ENCODE measurements around the gene WNT3A. TPM values are rescaled to one million over a fixed set of nuclear protein-coding genes. Genes with fewer than 3 reads are reported as not detected.

Gene WNT3A
- total and polyA plus RNA-seq, 9 of the 15 experiments (the other 6 are each of a cell fraction or from before 2014, with no cell fraction given) = not detected

DNA sequence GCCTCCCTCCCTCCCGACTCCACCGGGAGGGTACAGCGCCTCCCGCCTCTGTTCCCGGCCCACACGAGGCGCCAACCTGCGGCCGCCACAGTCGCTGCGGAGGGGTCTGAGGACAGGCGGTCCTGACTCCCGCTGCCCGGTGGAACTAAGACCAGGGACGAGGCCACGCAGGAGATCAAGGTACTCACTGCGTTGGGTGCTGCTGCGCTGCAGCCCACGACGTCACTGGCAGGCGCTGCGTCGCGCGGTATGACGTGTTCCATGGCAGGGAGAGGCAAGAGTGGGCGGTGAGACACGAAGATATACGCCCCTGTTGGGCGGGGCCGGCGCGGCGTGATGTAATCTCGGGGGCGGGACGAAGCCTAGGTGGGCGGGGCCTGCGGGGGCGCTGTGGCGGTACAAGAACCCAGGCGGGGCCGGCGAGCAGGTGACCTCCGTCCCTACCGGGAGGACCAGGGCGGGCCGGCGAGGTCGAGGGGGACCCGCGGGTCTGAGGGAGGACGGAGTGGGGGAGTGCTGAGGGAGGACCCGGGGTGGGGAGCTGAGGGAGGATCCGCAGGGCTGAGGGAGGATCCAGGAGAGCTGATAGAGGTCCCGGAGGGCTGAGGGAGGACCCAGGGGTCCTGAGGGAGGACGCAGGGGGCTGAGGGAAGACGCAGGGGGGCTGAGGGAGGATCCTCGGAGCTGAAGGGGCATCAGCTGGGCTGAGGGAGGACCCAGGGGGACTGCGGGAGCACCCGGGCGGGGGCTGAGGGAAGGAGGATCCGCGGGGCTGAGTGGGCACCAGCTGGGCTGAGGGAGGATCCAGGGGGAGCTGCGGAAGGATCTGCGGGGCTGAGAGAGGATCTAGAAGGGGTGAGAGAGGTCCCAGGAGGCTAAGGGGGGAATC is 102.5 kb downstream of the WNT3A start, which contains the start of gene MRPL55 (continued):
- no peak for TF ChIP-seq RUNX1 (IDR thresholded peaks at IDR 0.05; ENCODE audit: low read depth)
- TF ChIP-seq, protein P1, sequence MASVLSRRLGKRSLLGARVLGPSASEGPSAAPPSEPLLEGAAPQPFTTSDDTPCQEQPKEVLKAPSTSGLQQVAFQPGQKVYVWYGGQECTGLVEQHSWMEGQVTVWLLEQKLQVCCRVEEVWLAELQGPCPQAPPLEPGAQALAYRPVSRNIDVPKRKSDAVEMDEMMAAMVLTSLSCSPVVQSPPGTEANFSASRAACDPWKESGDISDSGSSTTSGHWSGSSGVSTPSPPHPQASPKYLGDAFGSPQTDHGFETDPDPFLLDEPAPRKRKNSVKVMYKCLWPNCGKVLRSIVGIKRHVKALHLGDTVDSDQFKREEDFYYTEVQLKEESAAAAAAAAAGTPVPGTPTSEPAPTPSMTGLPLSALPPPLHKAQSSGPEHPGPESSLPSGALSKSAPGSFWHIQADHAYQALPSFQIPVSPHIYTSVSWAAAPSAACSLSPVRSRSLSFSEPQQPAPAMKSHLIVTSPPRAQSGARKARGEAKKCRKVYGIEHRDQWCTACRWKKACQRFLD (CRISPR knock-in tag; IDR thresholded peaks at IDR 0.05) = peak; percentile 70
- TF ChIP-seq MYBL2 (IDR thresholded peaks at IDR 0.05; ENCODE audit: low read depth) = no peak
- TF ChIP-seq MYBL2 (CRISPR knock-in tag; IDR thresholded peaks at IDR 0.05; ENCODE audit: borderline replicate concordance) = no peak
- TF ChIP-seq, protein P2, sequence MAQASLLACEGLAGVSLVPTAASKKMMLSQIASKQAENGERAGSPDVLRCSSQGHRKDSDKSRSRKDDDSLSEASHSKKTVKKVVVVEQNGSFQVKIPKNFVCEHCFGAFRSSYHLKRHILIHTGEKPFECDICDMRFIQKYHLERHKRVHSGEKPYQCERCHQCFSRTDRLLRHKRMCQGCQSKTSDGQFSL (CRISPR knock-in tag; IDR thresholded peaks at IDR 0.05) = peak; percentile 60; the same call in 1 of the 2 replicates
- TF ChIP-seq, protein P2 (tag; IDR thresholded peaks at IDR 0.05) = no peak
- TF ChIP-seq, protein P3, sequence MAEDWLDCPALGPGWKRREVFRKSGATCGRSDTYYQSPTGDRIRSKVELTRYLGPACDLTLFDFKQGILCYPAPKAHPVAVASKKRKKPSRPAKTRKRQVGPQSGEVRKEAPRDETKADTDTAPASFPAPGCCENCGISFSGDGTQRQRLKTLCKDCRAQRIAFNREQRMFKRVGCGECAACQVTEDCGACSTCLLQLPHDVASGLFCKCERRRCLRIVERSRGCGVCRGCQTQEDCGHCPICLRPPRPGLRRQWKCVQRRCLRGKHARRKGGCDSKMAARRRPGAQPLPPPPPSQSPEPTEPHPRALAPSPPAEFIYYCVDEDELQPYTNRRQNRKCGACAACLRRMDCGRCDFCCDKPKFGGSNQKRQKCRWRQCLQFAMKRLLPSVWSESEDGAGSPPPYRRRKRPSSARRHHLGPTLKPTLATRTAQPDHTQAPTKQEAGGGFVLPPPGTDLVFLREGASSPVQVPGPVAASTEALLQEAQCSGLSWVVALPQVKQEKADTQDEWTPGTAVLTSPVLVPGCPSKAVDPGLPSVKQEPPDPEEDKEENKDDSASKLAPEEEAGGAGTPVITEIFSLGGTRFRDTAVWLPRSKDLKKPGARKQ (CRISPR knock-in tag; IDR thresholded peaks at IDR 0.05) = no peak
- peak; percentile 91 for TF ChIP-seq MBD2 (IDR thresholded peaks at IDR 0.05; ENCODE audit: borderline replicate concordance, low read depth)
- TF ChIP-seq FOXM1 (IDR thresholded peaks at IDR 0.05; ENCODE audit: low read depth) = no peak
- TF ChIP-seq FOXM1 (CRISPR knock-in tag; IDR thresholded peaks at IDR 0.05; ENCODE audit: low read depth) = peak; percentile 72; the same call in 1 of the 2 replicates
- TF ChIP-seq GABPB2 (CRISPR knock-in tag; conservative IDR thresholded peaks at IDR 0.05) = no peak
- peak; percentile 100 for TF ChIP-seq ATF1 (CRISPR knock-in tag; IDR thresholded peaks at IDR 0.05)
- peak; percentile 100 for TF ChIP-seq ATF1 (tag; IDR thresholded peaks at IDR 0.05)
- TF ChIP-seq ZNF77 (CRISPR knock-in tag; IDR thresholded peaks at IDR 0.05) = no peak
- no peak for TF ChIP-seq U2AF2 (optimal IDR thresholded peaks at IDR 0.05; ENCODE audit: low read depth, low read length)
- peak; percentile 93 for TF ChIP-seq SETDB1 (IDR thresholded peaks at IDR 0.05; ENCODE audit: low read length)
- TF ChIP-seq, protein P4, sequence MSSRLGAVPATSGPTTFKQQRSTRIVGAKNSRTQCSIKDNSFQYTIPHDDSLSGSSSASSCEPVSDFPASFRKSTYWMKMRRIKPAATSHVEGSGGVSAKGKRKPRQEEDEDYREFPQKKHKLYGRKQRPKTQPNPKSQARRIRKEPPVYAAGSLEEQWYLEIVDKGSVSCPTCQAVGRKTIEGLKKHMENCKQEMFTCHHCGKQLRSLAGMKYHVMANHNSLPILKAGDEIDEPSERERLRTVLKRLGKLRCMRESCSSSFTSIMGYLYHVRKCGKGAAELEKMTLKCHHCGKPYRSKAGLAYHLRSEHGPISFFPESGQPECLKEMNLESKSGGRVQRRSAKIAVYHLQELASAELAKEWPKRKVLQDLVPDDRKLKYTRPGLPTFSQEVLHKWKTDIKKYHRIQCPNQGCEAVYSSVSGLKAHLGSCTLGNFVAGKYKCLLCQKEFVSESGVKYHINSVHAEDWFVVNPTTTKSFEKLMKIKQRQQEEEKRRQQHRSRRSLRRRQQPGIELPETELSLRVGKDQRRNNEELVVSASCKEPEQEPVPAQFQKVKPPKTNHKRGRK (tag; IDR thresholded peaks at IDR 0.05) = no peak
- no peak for TF ChIP-seq DMBX1 (CRISPR knock-in tag; IDR thresholded peaks at IDR 0.05; ENCODE audit: borderline replicate concordance)
- no peak for TF ChIP-seq ZNF408 (CRISPR knock-in tag; IDR thresholded peaks at IDR 0.05; ENCODE audit: low read depth)
- no peak for TF ChIP-seq ZNF311 (CRISPR knock-in tag; IDR thresholded peaks at IDR 0.05)
- TF ChIP-seq, protein P5, sequence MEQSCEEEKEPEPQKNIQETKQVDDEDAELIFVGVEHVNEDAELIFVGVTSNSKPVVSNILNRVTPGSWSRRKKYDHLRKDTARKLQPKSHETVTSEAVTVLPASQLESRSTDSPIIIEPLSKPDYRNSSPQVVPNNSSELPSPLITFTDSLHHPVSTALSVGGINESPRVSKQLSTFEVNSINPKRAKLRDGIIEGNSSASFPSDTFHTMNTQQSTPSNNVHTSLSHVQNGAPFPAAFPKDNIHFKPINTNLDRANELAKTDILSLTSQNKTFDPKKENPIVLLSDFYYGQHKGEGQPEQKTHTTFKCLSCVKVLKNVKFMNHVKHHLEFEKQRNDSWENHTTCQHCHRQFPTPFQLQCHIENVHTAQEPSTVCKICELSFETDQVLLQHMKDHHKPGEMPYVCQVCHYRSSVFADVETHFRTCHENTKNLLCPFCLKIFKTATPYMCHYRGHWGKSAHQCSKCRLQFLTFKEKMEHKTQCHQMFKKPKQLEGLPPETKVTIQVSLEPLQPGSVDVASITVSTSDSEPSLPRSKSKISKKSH (CRISPR knock-in tag; IDR thresholded peaks at IDR 0.05) = no peak
- TF ChIP-seq ZBED1 (IDR thresholded peaks at IDR 0.05) = peak; percentile 44; the same call in 1 of the 2 replicates
- no peak for TF ChIP-seq KLF10 (CRISPR knock-in tag; IDR thresholded peaks at IDR 0.05)
